ENCODE data around the gene ZNF749.

ZNF749 gene

DNA sequence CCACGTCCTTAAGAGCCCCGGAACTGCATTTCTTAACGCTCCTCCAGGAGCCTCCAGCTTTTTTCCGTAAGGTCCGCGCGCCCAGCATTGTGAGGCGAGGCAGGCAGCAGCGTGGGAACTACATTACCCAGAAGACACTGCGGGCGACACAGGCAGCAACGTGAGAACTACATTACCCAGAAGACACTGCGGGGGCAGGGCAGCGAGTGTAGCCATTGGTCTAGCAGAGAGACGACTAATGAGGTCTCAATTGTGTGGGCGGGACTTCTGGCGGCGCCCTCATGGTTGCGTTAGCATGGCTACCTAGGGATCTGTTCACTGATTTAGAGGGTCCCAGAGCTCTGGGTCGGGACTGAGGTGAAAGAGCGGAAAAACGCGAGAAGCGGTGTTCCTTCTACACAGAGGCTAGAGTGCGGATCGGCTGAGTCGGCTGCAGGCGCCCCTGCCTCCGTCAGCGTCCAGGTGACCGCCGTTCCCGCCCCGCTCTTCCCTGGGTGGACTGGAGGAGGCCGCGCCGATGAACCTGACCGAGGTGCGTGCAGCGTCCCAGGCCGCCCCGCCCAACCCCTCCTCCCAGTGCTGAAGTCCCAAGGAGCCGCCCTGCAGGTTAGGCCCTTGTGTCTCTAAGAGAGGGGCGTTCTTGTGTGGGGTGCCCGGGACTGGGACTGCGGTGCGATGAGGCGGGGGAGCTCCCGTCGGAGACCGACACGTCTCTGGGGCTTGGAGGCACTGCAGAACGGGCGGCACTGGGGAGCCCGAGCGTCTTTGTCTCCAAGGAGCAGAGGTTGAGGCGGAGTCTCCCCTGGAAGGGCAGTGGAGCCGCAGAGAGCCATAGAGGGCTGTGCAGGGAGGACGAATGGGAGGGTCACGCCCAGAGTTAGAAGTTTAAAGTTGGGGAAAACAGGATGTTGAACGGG, at the start of gene ZNF749:
Gene ZNF749, plus strand, starts transcription at position 264 of the 917 bp plus-strand sequence. Its CDS starts 254 bp downstream, at position 518.
- DNase-seq: peak; percentile 99

- no peak for DNase-seq
These were observed 45.9 kb upstream of the ZNF749 start for GRCh38 chr19:57389194-57389729.

GRCh38 chr19:57389730-57390598, 45.2 kb upstream of the ZNF749 start, which contains the start of gene ZNF548:
Gene ZNF548 (plus strand): TSS chr19:57389854. CDS start chr19:57390100, 246 bp downstream.
- peak; percentile 98 for DNase-seq

DNA sequence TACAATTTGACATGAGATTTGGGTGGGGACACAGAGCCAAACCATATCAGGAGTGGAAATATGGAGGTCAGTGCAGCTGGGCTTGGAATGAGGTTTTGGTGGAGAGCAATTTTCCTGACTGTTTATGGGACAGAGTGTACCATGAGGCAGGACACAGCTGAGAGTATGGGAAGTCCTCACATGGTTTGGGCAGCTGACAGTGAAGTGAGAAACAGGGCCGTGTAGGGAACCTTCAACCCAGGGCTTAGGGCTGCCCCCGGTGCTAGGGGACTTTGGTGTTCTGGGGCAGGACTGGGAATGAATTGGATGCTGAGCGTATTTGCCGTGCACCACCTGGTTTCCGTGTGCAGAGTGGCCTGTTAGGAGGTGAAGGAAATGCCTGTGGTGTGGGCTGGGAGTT, 39.4 kb upstream of the ZNF749 start:
- DNase-seq: no peak

DNA sequence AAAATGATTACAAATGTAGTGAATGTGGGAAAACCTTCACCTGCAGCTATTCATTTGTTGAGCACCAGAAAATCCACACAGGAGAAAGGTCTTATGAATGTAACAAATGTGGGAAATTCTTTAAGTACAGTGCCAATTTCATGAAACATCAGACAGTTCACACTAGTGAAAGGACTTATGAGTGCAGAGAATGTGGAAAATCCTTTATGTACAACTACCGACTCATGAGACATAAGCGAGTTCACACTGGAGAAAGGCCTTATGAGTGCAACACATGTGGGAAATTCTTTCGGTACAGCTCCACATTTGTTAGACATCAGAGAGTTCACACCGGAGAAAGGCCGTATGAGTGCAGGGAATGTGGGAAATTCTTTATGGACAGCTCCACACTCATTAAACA, 36.3 kb upstream of the ZNF749 start:
- no peak for DNase-seq

GRCh38 chr19:57403737-57404563, 31.2 kb upstream of the ZNF749 start:
- DNase-seq: no peak

DNA sequence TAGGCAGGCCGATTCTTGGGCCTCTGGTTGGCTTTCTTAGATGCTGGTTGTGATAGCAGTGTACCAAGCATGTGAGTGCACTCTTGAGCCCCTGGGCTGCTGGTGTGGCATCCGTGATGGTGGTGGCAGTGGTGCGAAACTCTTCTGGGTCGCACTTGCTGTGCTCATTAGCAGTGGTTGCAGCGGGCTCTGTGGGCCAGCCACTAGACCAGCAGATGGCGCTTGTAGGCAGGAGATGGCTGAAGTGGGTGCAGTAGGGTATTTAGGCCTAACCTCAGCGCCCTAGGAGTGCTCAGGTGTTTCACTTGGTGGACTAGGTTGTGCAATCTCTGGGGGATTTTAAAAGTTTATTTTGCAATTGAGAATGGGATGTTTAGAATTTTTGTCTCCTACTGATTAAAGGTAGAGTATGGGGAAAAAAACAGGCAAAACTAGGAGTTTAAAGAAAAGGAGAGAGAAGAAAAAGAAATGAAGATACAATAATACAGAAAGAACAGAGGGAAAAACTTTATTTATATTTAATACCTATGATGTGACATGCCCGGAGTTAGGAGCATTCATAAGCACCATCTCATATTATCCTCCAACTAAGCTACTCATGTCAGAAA, 28.5 kb upstream of the ZNF749 start:
- peak; percentile 88 for DNase-seq

- DNase-seq: peak; percentile 95
These were observed 24.1 kb upstream of the ZNF749 start, which contains the start of gene ZNF17 for GRCh38 chr19:57410877-57411671. Gene ZNF17 (plus strand): TSS chr19:57411161. CDS start chr19:57413616, 2,455 bp downstream.

- no peak for DNase-seq
These were observed 15.7 kb upstream of the ZNF749 start for GRCh38 chr19:57419439-57419838.

GRCh38 chr19:57421037-57421436, 14.1 kb upstream of the ZNF749 start:
- no peak for DNase-seq

DNA sequence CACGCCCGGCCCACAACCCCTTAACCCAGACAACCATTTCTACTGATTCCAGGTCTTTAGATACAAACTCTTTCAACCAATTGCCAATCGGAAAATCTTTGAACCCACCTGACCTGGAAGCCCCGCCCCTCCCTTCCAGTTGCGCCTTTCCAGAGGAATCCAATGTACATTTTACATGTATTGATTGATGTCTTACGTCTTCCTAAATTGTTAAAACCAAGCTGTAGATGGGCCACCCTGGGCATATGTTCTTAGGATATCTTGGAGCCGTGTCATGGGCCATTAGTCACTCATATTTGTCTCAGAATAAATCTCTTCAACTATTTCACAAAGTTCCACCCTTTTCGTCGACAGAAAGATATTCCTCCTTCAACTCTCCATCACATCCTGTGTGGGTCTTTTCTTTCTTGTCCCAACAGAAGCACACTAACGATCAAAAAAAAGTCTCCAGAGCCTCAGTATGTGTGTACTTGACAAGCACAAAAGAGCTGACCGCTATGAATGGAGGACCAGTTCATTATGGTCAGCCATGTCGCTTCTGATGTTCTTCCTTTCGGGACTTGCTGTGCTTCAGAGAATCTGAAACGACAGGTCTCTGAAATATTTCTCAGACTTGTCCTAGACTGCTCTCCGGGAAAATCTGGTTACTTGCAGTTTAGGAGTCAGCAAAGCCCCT, 601 bp upstream of the ZNF749 start:
- DNase-seq: peak; percentile 46

DNA sequence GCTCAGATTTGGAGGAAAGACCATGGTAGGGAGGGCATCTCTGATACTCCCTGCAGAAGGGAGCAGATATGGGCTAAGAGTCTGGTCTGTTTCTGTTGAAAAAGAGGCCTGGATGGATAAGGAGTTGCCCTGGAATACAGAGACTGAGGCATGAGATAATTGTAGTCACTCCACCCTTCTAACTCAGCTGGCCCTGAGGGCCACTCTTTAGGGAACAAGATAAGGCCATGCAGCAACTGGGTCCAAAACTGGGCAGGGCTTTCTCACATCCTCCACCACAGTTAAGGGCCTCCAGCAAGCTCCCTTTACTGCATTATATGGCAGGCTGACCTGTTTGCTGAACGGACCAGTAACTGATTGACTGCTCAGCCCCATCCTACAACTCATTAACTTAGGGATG, 1.3 kb downstream of the ZNF749 start:
- no peak for DNase-seq

DNA sequence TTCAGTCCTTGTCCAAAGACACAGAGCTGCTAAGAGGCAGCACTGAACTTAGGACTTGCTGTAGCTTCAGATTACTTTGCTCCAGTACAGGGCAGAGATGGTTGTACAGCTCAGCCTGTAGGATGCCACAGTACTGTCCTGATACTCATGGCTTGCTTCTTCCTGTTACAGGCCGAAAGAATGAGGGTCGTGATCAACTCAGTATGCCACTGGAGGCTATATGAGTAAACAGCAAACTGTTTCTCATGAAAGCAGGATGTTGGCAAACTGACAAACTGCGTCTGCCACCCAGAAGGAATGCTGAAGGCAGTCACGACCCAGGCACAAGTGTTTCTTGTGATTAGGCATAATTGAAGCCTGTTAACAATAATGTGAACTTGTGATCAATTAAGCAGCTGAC, 2.8 kb downstream of the ZNF749 start:
- no peak for DNase-seq

DNA sequence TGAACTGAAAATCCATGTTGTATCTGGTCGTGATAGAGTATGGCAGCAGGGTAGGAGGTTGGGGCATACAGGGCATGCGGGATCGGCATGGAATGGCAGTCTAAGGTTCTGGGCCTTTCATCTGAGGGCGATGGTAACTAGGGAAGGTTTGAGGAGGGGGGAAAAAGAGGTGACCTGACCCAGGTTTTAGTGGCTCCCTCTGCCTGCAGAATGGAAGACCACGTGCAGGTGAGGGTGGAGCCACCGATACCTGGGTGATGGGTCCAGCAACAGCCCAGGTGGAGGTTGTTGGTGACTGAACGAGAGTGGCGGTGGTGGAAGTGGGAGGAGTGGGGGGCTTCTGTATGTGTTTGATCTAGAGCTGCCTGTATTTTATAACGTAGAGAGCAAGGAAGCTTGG, 3.8 kb downstream of the ZNF749 start:
- DNase-seq: no peak

- DNase-seq: no peak
These were observed 7.0 kb downstream of the ZNF749 start for GRCh38 chr19:57441979-57442752.

- DNase-seq: peak; percentile 33
These were observed 8.1 kb downstream of the ZNF749 start for GRCh38 chr19:57443121-57443696.

- no peak for DNase-seq
These were observed 17.2 kb downstream of the ZNF749 start for GRCh38 chr19:57452307-57452706.

DNA sequence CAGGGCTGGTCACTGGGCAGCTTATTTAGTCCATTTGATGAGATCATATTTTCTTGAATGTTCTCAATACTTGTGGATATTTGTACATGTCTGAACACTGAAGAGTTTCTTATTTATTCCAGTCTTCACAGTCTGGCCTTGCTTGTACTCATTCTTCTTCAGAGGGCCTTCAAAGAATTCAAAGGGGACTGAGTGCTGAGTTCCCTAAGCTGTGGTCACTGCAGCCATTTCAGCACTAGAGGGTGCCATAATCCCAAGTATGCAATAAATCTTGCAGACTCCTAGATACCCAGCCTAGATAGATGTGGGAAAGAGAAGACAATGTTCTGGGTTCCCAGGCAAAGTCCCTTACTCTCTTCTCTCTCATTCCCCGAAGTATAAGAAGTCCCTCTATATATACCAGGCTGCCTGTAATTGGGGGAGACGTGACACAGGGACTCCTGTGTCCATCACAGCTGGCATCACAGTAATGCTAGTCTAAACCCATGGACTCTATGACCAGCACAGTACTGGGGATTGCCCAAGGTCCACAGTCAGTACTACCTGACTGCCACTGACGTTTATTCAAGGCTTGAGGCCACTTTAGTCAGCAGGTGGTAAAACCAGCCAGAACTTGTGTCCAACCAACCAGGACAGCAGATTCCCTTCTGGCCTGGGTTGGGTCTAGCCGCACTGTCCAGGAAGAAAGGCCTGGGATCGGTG, 30.7 kb downstream of the ZNF749 start:
- DNase-seq: peak; percentile 84
